Endothelial cell of umbilical vein (primary cell): ENCODE data around the gene AGFG2. TPM values are rescaled to one million over a fixed set of nuclear protein-coding genes. Genes with fewer than 3 reads are reported as not detected.

Experiments
- BruUV-seq: library from RNA; stranded (reverse); fragments of 400-500 nt; replicated peaks from 2 replicates; lab custom pipeline; 2021; lab: Mats Ljungman, UMichigan
- CTCF ChIA-PET: fragments of 300-600, 350-600 bp; sonication (Branson Sonifier 250); formaldehyde crosslinking; loops from one replicate; lab custom pipeline; 2021; ENCODE audit warnings: antibody characterized with exemption, inconsistent platforms; lab: Charles Lee
- POLR2A ChIA-PET: fragments of 300-600, 350-600 bp; sonication (Branson Sonifier 250); formaldehyde crosslinking; loops from one replicate; lab custom pipeline; 2021; ENCODE audit warnings: antibody characterized with exemption, inconsistent platforms; lab: Charles Lee
- DNase-seq: peaks from one replicate; pipeline ENCODE4 v3.0.0-alpha.2; 2011; ENCODE audit warnings: low read depth, low spot score
- FAIRE-seq: peaks from 2 replicates; lab custom pipeline; 2011; peaks lifted over from hg19 to GRCh38; lab: Jason Lieb, UNC
- H2AFZ ChIP-seq: 2 replicates; pipeline ENCODE4 v1.6.0; 2012; ENCODE audit warnings: low read depth, low read length, control low read depth, inconsistent platforms
- H3K27ac ChIP-seq: 2 replicates; pipeline ENCODE4 v1.5.1; 2011; ENCODE audit warnings: low read depth, mild to moderate bottlenecking, control low read depth, low read length, moderate library complexity; ENCODE audit not compliant: insufficient read depth
- H3K27me3 ChIP-seq, 2 experiments: 2 replicates each; pipeline versions ENCODE4 v1.6.0 to v1.6.1; 2011; ENCODE audit warnings: low read length in 2 of 2, mixed read lengths in 1 of 2; ENCODE audit not compliant: control insufficient read depth in 2 of 2, insufficient read depth in 2 of 2
- H3K36me3 ChIP-seq, 2 experiments: 2 replicates in 1 of 2; 3 replicates in 1 of 2; pipeline ENCODE4 v1.5.1; 2011; ENCODE audit warnings: low read length in 2 of 2, mild to moderate bottlenecking in 1 of 2, moderate library complexity in 1 of 2; ENCODE audit not compliant: control insufficient read depth in 2 of 2, insufficient read depth in 2 of 2; ENCODE audit errors: extremely low read depth in 1 of 2
- H3K4me1 ChIP-seq: 3 replicates; pipeline ENCODE4 v1.5.1; 2011; ENCODE audit warnings: mild to moderate bottlenecking, low read length; ENCODE audit not compliant: control insufficient read depth, insufficient read depth; ENCODE audit errors: extremely low read depth
- H3K4me2 ChIP-seq: 2 replicates; pipeline ENCODE4 v1.6.1; 2011; ENCODE audit warnings: low read length, control low read depth, mixed read lengths; ENCODE audit not compliant: insufficient read depth
- H3K4me3 ChIP-seq, 3 experiments: fragments of 200-600 bp in 1 of 3; sonication (generic), shearing (Covaris generic) in 1 of 3; replicated peaks in 1 of 3; 2 replicates each; pipeline ENCODE4 v1.5.1; 2011 to 2016; ENCODE audit warnings: control low read depth in 3 of 3, low read length in 3 of 3, mild to moderate bottlenecking in 2 of 3, inconsistent platforms in 1 of 3, low read depth in 1 of 3, moderate library complexity in 1 of 3; ENCODE audit not compliant: insufficient read depth in 1 of 3
- H3K79me2 ChIP-seq: 2 replicates; pipeline ENCODE4 v1.6.0; 2012; ENCODE audit warnings: low read length, inconsistent platforms; ENCODE audit not compliant: control insufficient read depth, insufficient read depth
- H3K9ac ChIP-seq: replicated peaks from 2 replicates; pipeline ENCODE3; 2011; ENCODE audit warnings: low read length, control low read depth; ENCODE audit not compliant: insufficient read depth; ENCODE audit errors: extremely low read depth
- H3K9me1 ChIP-seq: replicated peaks from 3 replicates; pipeline ENCODE4 v1.6.0; 2011; ENCODE audit warnings: mild to moderate bottlenecking, low read length; ENCODE audit not compliant: control insufficient read depth, insufficient read depth; ENCODE audit errors: extremely low read depth
- H3K9me3 ChIP-seq: replicated peaks from 2 replicates; pipeline ENCODE4 v1.5.1; 2012; ENCODE audit warnings: low read length, inconsistent platforms; ENCODE audit not compliant: control insufficient read depth, insufficient read depth
- H4K20me1 ChIP-seq: replicated peaks from 2 replicates; pipeline ENCODE3; 2011; ENCODE audit warnings: mild to moderate bottlenecking, low read length; ENCODE audit not compliant: control insufficient read depth, insufficient read depth; ENCODE audit errors: extremely low read depth
- FOS ChIP-seq: IDR thresholded peaks from 2 replicates; pipeline ENCODE4 v1.6.1; 2011; ENCODE audit warnings: mild to moderate bottlenecking, low read length, moderate library complexity, borderline replicate concordance; ENCODE audit not compliant: insufficient read depth
- GATA2 ChIP-seq: IDR thresholded peaks from 2 replicates; pipeline ENCODE4 v1.7.0; 2011; ENCODE audit warnings: low read depth, mild to moderate bottlenecking, moderate library complexity, mixed read lengths, low read length; ENCODE audit not compliant: insufficient read length, insufficient read depth
- JUN ChIP-seq: IDR thresholded peaks from 2 replicates; pipeline ENCODE4 v1.6.1; 2011; ENCODE audit warnings: borderline replicate concordance, low read depth; ENCODE audit not compliant: insufficient read length, insufficient read depth
- POLR2AphosphoS5 ChIP-seq: IDR thresholded peaks from 2 replicates; pipeline ENCODE4 v1.6.1; 2012; ENCODE audit warnings: low read depth, mild to moderate bottlenecking, control low read depth, low read length, moderate library complexity; ENCODE audit not compliant: insufficient read depth
- dilution Hi-C: fragments of 300-500 bp; cut with MboI; formaldehyde crosslinking; loops from one replicate; pipeline ENCODE4 v1.15.0; 2019; ENCODE audit warnings: low sequenced_read_pairs; ENCODE audit not compliant: extremely low pct_ligation_motif_present
- intact Hi-C: fragments of 100-400 bp; cut with micrococcal nuclease; formaldehyde crosslinking; loops from one replicate; pipeline ENCODE4 v1.10.0; 2022
- polyA plus RNA-seq, 4 experiments: library from polyadenylated mRNA; depleted of rRNA in 3 of 4; stranded (reverse) in 3 of 4; unstranded in 1 of 4; fragments of >200 nt; gene quantifications; 2 replicates each; pipeline versions ENCODE4 v1.2.1 to v1.2.3, GENCODE V29; 2011 to 2012; ENCODE audit warnings: missing spikeins in 1 of 4
- total RNA-seq: library from RNA; stranded (reverse); gene quantifications from 2 replicates; pipeline ENCODE4 v1.2.3, GENCODE V29; 2021
- TF ChIP-seq, protein P1 (sequence below), 2 donors: IDR thresholded peaks; 1 replicate in 1 of 2; 2 replicates in 1 of 2; pipeline ENCODE4 v1.5.1; 2011; ENCODE audit warnings: low read length in 2 of 2, mild to moderate bottlenecking in 2 of 2, moderate library complexity in 2 of 2, control low read depth in 1 of 2, inconsistent platforms in 1 of 2, low read depth in 1 of 2; ENCODE audit not compliant: insufficient read depth in 1 of 2; ENCODE audit errors: extremely low read depth in 1 of 2
- TF ChIP-seq, protein P2 (sequence below): IDR thresholded peaks from 2 replicates; pipeline ENCODE4 v1.6.1; 2011; ENCODE audit not compliant: insufficient read depth, insufficient read length

The AGFG2 gene
- total and polyA plus RNA-seq, 2 donors (not counting 3 experiments of a cell fraction or from before 2014, with no cell fraction given), result 33.6 to 44.6 TPM

DNA sequence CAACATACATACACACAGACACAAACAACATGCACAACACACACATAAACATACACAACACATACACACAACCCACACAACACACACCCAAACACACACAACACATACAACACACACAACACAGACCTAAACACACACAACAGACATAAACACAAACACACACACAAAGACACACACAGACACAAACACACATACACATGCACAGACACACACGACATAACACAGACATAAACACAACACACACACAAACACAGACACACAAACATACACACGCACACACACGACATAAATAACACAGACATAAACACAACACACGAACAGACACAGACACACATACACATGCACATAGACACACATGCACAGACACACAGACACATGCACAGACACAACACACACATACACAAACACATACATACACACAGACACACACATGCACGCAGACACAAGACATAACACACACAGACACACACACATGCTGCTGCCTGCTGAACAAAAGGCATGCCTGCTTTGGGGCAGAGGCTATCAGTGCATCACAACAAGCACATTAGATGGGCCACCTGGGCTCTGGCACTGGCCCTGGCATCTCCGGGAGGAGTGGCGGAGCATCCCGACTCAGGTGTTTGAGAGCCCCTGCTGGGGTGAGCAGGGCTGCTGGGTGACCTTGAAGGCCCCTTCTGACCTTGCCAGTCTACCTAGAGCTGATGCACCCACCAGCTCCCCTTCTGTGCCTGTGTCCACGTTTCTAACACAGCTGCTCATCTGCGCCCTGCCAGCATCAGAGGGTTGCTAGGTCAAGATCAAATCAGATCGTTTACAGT lies 41.7 kb downstream of the AGFG2 start:
- H3K36me3 ChIP-seq, result peaks cover 19 to 49% of the 10 kb centered on the region in 2 experiments
- no peak overlapping the region for H3K27ac ChIP-seq
- TF ChIP-seq POLR2AphosphoS5 (no peak), GATA2 (no peak), JUN (no peak), FOS (no peak)
- TF ChIP-seq, protein P1, sequence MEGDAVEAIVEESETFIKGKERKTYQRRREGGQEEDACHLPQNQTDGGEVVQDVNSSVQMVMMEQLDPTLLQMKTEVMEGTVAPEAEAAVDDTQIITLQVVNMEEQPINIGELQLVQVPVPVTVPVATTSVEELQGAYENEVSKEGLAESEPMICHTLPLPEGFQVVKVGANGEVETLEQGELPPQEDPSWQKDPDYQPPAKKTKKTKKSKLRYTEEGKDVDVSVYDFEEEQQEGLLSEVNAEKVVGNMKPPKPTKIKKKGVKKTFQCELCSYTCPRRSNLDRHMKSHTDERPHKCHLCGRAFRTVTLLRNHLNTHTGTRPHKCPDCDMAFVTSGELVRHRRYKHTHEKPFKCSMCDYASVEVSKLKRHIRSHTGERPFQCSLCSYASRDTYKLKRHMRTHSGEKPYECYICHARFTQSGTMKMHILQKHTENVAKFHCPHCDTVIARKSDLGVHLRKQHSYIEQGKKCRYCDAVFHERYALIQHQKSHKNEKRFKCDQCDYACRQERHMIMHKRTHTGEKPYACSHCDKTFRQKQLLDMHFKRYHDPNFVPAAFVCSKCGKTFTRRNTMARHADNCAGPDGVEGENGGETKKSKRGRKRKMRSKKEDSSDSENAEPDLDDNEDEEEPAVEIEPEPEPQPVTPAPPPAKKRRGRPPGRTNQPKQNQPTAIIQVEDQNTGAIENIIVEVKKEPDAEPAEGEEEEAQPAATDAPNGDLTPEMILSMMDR (IDR thresholded peaks at IDR 0.05; ENCODE audit: extremely low read depth in 1 of 2, insufficient read depth in 1 of 2, low read depth in 1 of 2, low read length in 2 of 2), result no peak
- TF ChIP-seq, protein P2, sequence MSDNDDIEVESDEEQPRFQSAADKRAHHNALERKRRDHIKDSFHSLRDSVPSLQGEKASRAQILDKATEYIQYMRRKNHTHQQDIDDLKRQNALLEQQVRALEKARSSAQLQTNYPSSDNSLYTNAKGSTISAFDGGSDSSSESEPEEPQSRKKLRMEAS, result no peak
- no peaks in the 10 kb centered on the region for H4K20me1 ChIP-seq
- H3K27me3 ChIP-seq, result no peaks in the 10 kb centered on the region
- dilution Hi-C loops, result no loop called here
- ChIA-PET POLR2A (no interaction called here), CTCF (no interaction called here)
- peaks cover 29% of the 10 kb centered on the region for H3K4me1 ChIP-seq
- no peak overlapping the region for H3K9ac ChIP-seq
- peaks cover 28% of the 10 kb centered on the region for H3K79me2 ChIP-seq
- H3K9me3 ChIP-seq, result no peaks in the 10 kb centered on the region
- no peak overlapping the region for H2AFZ ChIP-seq
- H3K4me3 ChIP-seq, result no peak overlapping the region
- FAIRE-seq (no peak), DNase-seq (no peak)
- no peaks in the 10 kb centered on the region for H3K9me1 ChIP-seq
- no TSS peak for BruUV-seq
- no peak overlapping the region for H3K4me2 ChIP-seq
- intact Hi-C loops, result loop anchor here (10.0 kb wide), 1 partner anchor 284 kb away; the partner anchor contains the start of gene TRIP6
